PC-9 (cell line): ENCODE data around the gene USF1. TPM values are rescaled to one million over a fixed set of nuclear protein-coding genes. Genes with fewer than 3 reads are reported as not detected.

Source experiments
- BruUV-seq: library from RNA; stranded (reverse); fragments of 400-500 nt; replicated peaks from 2 replicates; lab custom pipeline; 2021; lab: Mats Ljungman, UMichigan
- CTCF ChIA-PET: fragments of 300-600 bp; sonication (Branson Sonifier 250); formaldehyde crosslinking; loops from one replicate; lab custom pipeline; 2022; ENCODE audit warnings: antibody characterized with exemption; lab: Charles Lee
- POLR2A ChIA-PET: fragments of 300-600 bp; sonication (Branson Sonifier 250); formaldehyde crosslinking; loops from one replicate; lab custom pipeline; 2022; ENCODE audit warnings: antibody characterized with exemption; ENCODE audit not compliant: unreplicated experiment; lab: Charles Lee
- DNase-seq, 2 experiments: peaks; one replicate each; pipeline versions ENCODE4 v3.0.0 to v3.0.0-alpha.2; 2015 to 2022; ENCODE audit warnings: mixed read lengths in 1 of 2
- H2AFZ ChIP-seq: fragments of 200-600 bp; sonication (generic); 2 replicates; pipeline ENCODE4 v1.8.1; 2017; ENCODE audit warnings: antibody characterized with exemption
- H3F3A ChIP-seq: fragments of 200-600 bp; sonication (generic); 2 replicates; pipeline ENCODE4 v1.8.1; 2017; ENCODE audit warnings: antibody characterized with exemption, mild to moderate bottlenecking, low read depth; ENCODE audit not compliant: insufficient read depth
- H3K27ac ChIP-seq: fragments of 200-600 bp; sonication (generic); 2 replicates; pipeline ENCODE4 v1.6.1; 2016; ENCODE audit warnings: mixed run types
- H3K27me3 ChIP-seq: fragments of 200-600 bp; sonication (generic); 2 replicates; pipeline ENCODE4 v1.6.1; 2016; ENCODE audit warnings: low read depth, mixed run types; ENCODE audit not compliant: insufficient read depth
- H3K36me3 ChIP-seq: fragments of 200-600 bp; sonication (generic); 2 replicates; pipeline ENCODE4 v1.6.1; 2016; ENCODE audit warnings: low read depth, mixed run types
- H3K4me1 ChIP-seq: fragments of 200-600 bp; sonication (generic); replicated peaks from 2 replicates; pipeline ENCODE4 v1.6.1; 2016; ENCODE audit warnings: mixed run types; ENCODE audit not compliant: insufficient read depth
- H3K4me2 ChIP-seq: fragments of 200-600 bp; sonication (generic); 2 replicates; pipeline ENCODE4 v1.6.1; 2017; ENCODE audit warnings: mixed run types
- H3K4me3 ChIP-seq: fragments of 200-600 bp; sonication (generic); 2 replicates; pipeline ENCODE4 v1.6.1; 2016; ENCODE audit warnings: mixed run types
- H3K79me2 ChIP-seq: fragments of 200-600 bp; sonication (generic); 2 replicates; pipeline ENCODE4 v1.6.1; 2017; ENCODE audit warnings: low read depth, mixed run types
- H3K9me2 ChIP-seq: fragments of 200-600 bp; sonication (generic); 2 replicates; pipeline ENCODE4 v1.8.1; 2017; ENCODE audit warnings: mild to moderate bottlenecking; ENCODE audit not compliant: insufficient read depth
- H3K9me3 ChIP-seq: fragments of 200-600 bp; sonication (generic); 2 replicates; pipeline ENCODE4 v1.8.1; 2016; ENCODE audit warnings: low read depth; ENCODE audit not compliant: insufficient read depth
- H4K20me1 ChIP-seq: fragments of 200-600 bp; sonication (generic); 2 replicates; pipeline ENCODE4 v1.8.1; 2017; ENCODE audit not compliant: insufficient read depth
- EZH2 ChIP-seq: fragments of 200-600 bp; sonication (generic); IDR thresholded peaks from 2 replicates; pipeline ENCODE4 v1.8.0; 2017; ENCODE audit warnings: antibody characterized with exemption, low read depth
- intact Hi-C: fragments of 100-400 bp; cut with micrococcal nuclease; formaldehyde crosslinking; loops from one replicate; pipeline ENCODE4 v1.10.0; 2022; ENCODE audit not compliant: unreplicated experiment
- total RNA-seq: library from RNA; stranded (reverse); gene quantifications from 2 replicates; pipeline ENCODE4 v1.2.3, GENCODE V29; 2021
- TF ChIP-seq, protein P1 (sequence below): fragments of 200-600 bp; sonication (generic); conservative IDR thresholded peaks from 2 replicates; pipeline ENCODE4 v1.6.1; 2017; ENCODE audit warnings: mixed run types, antibody characterized with exemption, mild to moderate bottlenecking, moderate library complexity

Gene USF1
- total RNA-seq, 1 experiment from 2014 or later = 43.2 TPM

DNA sequence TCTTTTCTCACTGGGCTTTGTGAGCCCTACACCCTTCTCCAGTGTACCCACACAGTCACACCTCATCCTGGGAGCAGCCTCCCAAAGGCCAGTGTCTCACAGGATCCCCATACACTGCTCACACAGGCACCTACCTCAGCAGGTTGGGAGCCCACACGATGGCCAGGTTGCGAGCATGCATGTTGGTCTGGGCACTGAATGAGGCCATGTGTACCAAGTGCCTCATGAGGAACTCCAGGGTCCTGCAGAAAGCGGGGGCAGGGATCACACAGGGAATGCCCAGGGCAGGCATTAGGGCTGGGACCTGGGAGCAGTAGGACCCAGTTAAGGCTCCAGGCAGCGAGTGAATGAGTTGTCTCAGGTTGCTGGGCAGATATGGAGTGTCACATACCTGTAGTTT, 8.5 kb upstream of the USF1 start:
- ChIA-PET CTCF (no interaction called here), POLR2A (interaction anchor here (0.6 to 0.9 kb wide), 2 partner anchors 65 to 295 kb away, joined by 3 to 4 read pairs; no protein-coding TSS in a partner anchor)
- no peak overlapping the region for H2AFZ ChIP-seq
- intact Hi-C loops = no loop called here
- TF ChIP-seq EZH2 = no peak
- H3K4me2 ChIP-seq = no peak overlapping the region
- H3K9me3 ChIP-seq = peaks cover 3% of the 10 kb centered on the region; the same call in 1 of the 2 replicates
- DNase-seq = no peak
- H3K79me2 ChIP-seq = no peaks in the 10 kb centered on the region
- H3K9me2 ChIP-seq = no peaks in the 10 kb centered on the region
- H3K27me3 ChIP-seq = no peaks in the 10 kb centered on the region
- no peak overlapping the region for H3K4me3 ChIP-seq
- no peaks in the 10 kb centered on the region for H4K20me1 ChIP-seq
- no peak overlapping the region for H3K27ac ChIP-seq
- no TSS peak for BruUV-seq
- H3K36me3 ChIP-seq = no peaks in the 10 kb centered on the region
- H3F3A ChIP-seq = no peaks in the 10 kb centered on the region
- H3K4me1 ChIP-seq = no peaks in the 10 kb centered on the region

DNA sequence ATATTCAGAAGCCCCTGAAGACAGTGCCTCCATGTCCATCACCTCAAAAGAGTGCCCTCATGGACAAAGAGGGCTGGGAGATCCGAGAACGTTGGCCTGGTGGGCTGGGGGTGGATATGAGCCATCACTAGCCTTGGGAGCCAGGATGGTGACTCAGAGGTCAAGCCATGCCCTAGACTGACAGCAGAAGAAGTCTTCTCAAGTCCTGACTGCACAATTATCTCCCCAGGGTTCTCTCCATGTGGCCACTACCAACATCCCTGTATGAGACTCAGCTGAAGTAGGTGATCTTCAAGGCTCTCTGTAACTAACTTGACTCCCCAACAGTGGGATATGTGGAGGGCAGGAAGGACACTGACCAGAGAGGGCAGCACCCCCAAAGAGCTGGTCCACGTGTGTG, 7.1 kb upstream of the USF1 start:
- H3K9me2 ChIP-seq = no peaks in the 10 kb centered on the region
- TF ChIP-seq, protein P1, sequence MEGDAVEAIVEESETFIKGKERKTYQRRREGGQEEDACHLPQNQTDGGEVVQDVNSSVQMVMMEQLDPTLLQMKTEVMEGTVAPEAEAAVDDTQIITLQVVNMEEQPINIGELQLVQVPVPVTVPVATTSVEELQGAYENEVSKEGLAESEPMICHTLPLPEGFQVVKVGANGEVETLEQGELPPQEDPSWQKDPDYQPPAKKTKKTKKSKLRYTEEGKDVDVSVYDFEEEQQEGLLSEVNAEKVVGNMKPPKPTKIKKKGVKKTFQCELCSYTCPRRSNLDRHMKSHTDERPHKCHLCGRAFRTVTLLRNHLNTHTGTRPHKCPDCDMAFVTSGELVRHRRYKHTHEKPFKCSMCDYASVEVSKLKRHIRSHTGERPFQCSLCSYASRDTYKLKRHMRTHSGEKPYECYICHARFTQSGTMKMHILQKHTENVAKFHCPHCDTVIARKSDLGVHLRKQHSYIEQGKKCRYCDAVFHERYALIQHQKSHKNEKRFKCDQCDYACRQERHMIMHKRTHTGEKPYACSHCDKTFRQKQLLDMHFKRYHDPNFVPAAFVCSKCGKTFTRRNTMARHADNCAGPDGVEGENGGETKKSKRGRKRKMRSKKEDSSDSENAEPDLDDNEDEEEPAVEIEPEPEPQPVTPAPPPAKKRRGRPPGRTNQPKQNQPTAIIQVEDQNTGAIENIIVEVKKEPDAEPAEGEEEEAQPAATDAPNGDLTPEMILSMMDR = no peak
- TF ChIP-seq EZH2 = no peak
- no TSS peak for BruUV-seq
- ChIA-PET POLR2A (interaction anchor here (0.6 kb wide), 1 partner anchor 109 kb away, joined by 3 read pairs; no protein-coding TSS in a partner anchor), CTCF (no interaction called here)
- intact Hi-C loops = no loop called here
- no peaks in the 10 kb centered on the region for H3K27me3 ChIP-seq
- H3K27ac ChIP-seq = no peak overlapping the region
- DNase-seq = no peak
- no peaks in the 10 kb centered on the region for H3K79me2 ChIP-seq
- no peaks in the 10 kb centered on the region for H3K4me1 ChIP-seq
- H3K9me3 ChIP-seq = peaks cover 5% of the 10 kb centered on the region; the same call in 1 of the 2 replicates
- H3K36me3 ChIP-seq = no peaks in the 10 kb centered on the region
- H3K4me3 ChIP-seq = no peak overlapping the region
- no peak overlapping the region for H3K4me2 ChIP-seq
- H4K20me1 ChIP-seq = no peaks in the 10 kb centered on the region
- no peak overlapping the region for H2AFZ ChIP-seq
- H3F3A ChIP-seq = no peaks in the 10 kb centered on the region

DNA sequence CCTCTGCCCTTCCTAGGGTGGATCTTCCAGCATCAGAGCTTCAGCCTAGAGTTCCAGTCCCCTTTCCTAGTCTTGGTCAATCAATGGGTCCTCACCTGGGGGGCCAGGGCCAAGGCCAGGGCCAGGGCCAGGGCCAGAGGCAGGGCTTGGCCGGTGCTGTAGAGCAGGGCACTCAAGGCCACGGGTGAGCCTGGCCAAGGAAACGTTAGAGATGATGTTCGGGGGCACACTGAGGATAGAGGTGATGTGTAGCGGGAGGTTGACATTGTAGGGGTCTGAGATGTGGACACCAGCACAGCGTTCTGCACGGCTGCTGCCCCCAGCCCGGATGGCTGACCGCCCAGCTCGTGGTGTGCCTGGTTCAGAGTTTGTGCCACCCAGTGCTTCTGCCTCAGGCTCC, 5.4 kb upstream of the USF1 start:
- H3K4me2 ChIP-seq = no peak overlapping the region
- ChIA-PET POLR2A (interaction anchor here (0.6 to 0.7 kb wide), 2 partner anchors 30 kb away, joined by 7 to 17 read pairs; partner anchors contain the start of gene F11R), CTCF (no interaction called here)
- H3K9me2 ChIP-seq = no peaks in the 10 kb centered on the region
- no TSS peak for BruUV-seq
- H3K9me3 ChIP-seq = peaks cover 16% of the 10 kb centered on the region
- TF ChIP-seq EZH2 = no peak
- no peaks in the 10 kb centered on the region for H3K27me3 ChIP-seq
- no peaks in the 10 kb centered on the region for H3F3A ChIP-seq
- no peaks in the 10 kb centered on the region for H3K36me3 ChIP-seq
- no peaks in the 10 kb centered on the region for H4K20me1 ChIP-seq
- H3K79me2 ChIP-seq = no peaks in the 10 kb centered on the region
- no peak overlapping the region for H3K4me3 ChIP-seq
- no peak overlapping the region for H2AFZ ChIP-seq
- peaks cover 8% of the 10 kb centered on the region for H3K4me1 ChIP-seq
- DNase-seq = no peak
- no peak overlapping the region for H3K27ac ChIP-seq
- intact Hi-C loops = no loop called here

DNA sequence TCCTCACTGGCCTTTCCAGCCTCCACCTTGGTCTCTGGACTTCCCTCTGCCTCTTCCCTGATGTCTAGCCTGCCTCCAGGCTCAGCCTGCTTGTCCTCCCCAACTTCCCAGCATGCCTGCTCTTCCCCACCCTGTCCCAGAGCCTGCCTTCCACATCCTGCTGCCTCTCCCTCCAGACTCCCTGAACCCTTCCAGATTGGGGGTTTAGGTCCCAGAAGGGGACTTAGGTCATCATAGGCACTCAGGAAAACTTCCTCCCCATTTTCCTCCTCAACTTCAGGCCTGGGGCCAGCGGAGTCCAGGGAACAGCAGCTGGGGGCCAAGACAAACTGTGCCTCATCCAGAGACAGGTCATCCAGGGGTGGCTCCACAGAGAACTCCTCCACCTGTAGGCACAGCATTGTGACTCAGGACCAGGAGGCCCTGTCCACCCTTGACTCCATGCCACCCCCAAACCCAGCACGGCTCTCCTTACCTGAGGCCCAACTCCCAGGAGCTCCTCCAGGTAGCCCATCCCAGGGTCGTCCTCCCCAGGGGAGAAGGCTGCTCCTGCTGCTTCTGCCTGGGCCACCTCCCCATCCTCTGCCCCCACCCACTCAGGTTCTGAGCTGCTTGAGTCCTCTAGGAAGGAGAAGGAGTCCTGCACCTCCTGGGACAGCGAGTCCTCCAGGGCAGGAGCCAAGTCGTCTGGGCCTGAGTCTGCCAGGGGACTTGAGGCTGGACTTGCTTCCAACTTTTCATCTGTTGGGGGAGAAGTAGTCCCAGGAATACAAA, 3.4 kb upstream of the USF1 start:
- Histone ChIP-seq H3K4me1 (peaks cover 13% of the 10 kb centered on the region), H3K4me3 (no peak overlapping the region), H3K9me2 (no peaks in the 10 kb centered on the region), H3K79me2 (peaks cover 14% of the 10 kb centered on the region), H4K20me1 (no peaks in the 10 kb centered on the region), H3K36me3 (no peaks in the 10 kb centered on the region), H3F3A (peaks cover 3% of the 10 kb centered on the region; the same call in 1 of the 2 replicates), H3K4me2 (no peak overlapping the region), H3K9me3 (peaks cover 16% of the 10 kb centered on the region), H2AFZ (no peak overlapping the region), H3K27me3 (no peaks in the 10 kb centered on the region), H3K27ac (no peak overlapping the region)
- BruUV-seq = no TSS peak
- TF ChIP-seq EZH2 = no peak
- TF ChIP-seq, protein P1 = no peak
- intact Hi-C loops = no loop called here
- CTCF ChIA-PET = interaction anchor here (0.7 kb wide), 1 partner anchor 39 kb away, joined by 13 read pairs; no protein-coding TSS in a partner anchor
- DNase-seq = no peak
- POLR2A ChIA-PET = no interaction called here
